ENCODE results near the gene MAST1. TPM values are rescaled to one million over a fixed set of nuclear protein-coding genes. Genes with fewer than 3 reads are reported as not detected.

Gene MAST1
- total RNA-seq, 1 experiment from 2014 or later: 11.2 TPM

DNA sequence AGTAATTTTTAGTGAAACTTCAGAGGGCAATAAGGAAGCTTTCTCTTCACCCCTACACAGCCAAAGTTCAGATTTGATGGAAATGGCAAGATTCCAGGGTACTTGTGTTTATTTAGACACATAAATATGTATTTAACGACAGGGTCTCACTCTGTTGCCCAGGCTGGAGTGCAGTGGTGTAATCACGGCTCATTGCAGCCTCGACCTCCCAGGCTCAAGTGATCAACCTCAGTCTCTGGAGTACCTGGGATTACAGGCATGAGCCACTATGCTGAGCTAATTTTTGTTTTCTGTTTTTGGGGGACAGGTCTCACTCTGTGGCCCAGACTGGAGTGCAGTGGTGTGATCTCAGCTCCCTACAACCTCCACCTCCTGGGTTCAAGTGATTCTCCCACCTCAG is 82.7 kb downstream of the MAST1 start:
- H3K9me2 ChIP-seq (replicated peaks; ENCODE audit: low read length): no peaks in the 10 kb centered on the region
- H3K79me2 ChIP-seq (ENCODE audit: low read length): no peaks in the 10 kb centered on the region
- H3K27ac ChIP-seq (ENCODE audit: low read length): no peak overlapping the region
- H3K27me3 ChIP-seq (ENCODE audit: low read length): no peaks in the 10 kb centered on the region
- no peak overlapping the region for H3K9ac ChIP-seq (ENCODE audit: low read length)
- H3F3A ChIP-seq (ENCODE audit: low read length, unreplicated experiment): no peaks in the 10 kb centered on the region
- peaks cover 3% of the 10 kb centered on the region; the same call in 1 of the 2 replicates for H3K4me1 ChIP-seq (ENCODE audit: insufficient read depth, low read length)
- H3K36me3 ChIP-seq (ENCODE audit: low read depth, low read length): peaks cover 31% of the 10 kb centered on the region
- ChIA-PET CTCF (no interaction called here), POLR2A (ENCODE audit: unreplicated experiment) (no interaction called here)
- DNase-seq (no peak), ATAC-seq (no peak)
- TF ChIP-seq EZH2phosphoT487 (IDR thresholded peaks at IDR 0.05; ENCODE audit: borderline replicate concordance, low read length) (no peak), EZH2 (IDR thresholded peaks at IDR 0.05; ENCODE audit: low read length, unreplicated experiment) (no peak)
- TF ChIP-seq, protein P1, sequence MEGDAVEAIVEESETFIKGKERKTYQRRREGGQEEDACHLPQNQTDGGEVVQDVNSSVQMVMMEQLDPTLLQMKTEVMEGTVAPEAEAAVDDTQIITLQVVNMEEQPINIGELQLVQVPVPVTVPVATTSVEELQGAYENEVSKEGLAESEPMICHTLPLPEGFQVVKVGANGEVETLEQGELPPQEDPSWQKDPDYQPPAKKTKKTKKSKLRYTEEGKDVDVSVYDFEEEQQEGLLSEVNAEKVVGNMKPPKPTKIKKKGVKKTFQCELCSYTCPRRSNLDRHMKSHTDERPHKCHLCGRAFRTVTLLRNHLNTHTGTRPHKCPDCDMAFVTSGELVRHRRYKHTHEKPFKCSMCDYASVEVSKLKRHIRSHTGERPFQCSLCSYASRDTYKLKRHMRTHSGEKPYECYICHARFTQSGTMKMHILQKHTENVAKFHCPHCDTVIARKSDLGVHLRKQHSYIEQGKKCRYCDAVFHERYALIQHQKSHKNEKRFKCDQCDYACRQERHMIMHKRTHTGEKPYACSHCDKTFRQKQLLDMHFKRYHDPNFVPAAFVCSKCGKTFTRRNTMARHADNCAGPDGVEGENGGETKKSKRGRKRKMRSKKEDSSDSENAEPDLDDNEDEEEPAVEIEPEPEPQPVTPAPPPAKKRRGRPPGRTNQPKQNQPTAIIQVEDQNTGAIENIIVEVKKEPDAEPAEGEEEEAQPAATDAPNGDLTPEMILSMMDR (conservative IDR thresholded peaks at IDR 0.05; ENCODE audit: low read depth, low read length): no peak
- H2AFZ ChIP-seq (ENCODE audit: low read length): no peak overlapping the region
- no peaks in the 10 kb centered on the region for H3K9me3 ChIP-seq (ENCODE audit: low read length)
- no TSS peak for BruUV-seq (replicated peaks)
- no peak overlapping the region for H3K4me2 ChIP-seq (ENCODE audit: low read length)
- no peaks in the 10 kb centered on the region for H4K20me1 ChIP-seq (ENCODE audit: low read length)
- no peak overlapping the region for H3K4me3 ChIP-seq (ENCODE audit: low read length)
- intact Hi-C loops (cut with micrococcal nuclease): no loop called here

DNA sequence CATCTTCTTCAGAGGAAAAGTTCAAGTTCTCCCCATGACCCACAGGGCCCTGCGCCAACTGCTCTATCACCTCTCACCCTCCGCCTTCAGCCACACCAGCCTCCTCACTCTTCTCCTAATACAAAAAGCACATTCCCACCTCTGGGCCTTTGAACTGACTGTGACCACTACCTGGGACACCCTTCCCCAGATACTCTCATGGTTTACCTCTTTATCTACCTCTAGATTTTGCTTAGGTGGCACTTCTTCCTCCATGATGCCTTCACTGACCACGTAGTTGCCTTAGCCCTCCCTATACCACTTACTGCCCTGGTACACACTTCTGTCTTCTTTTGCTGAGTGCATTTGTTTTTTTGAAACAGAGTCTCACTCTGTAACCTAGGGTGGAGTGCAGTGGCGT is 84.6 kb downstream of the MAST1 start:
- Histone ChIP-seq H3K79me2 (ENCODE audit: low read length) (no peaks in the 10 kb centered on the region), H3F3A (ENCODE audit: low read length, unreplicated experiment) (no peaks in the 10 kb centered on the region), H3K9me2 (replicated peaks; ENCODE audit: low read length) (no peaks in the 10 kb centered on the region), H3K4me2 (ENCODE audit: low read length) (no peak overlapping the region), H3K9me3 (ENCODE audit: low read length) (no peaks in the 10 kb centered on the region), H3K27ac (ENCODE audit: low read length) (no peak overlapping the region), H4K20me1 (ENCODE audit: low read length) (no peaks in the 10 kb centered on the region), H3K4me1 (ENCODE audit: insufficient read depth, low read length) (peaks cover 3% of the 10 kb centered on the region; the same call in 1 of the 2 replicates), H3K36me3 (ENCODE audit: low read depth, low read length) (peaks cover 44% of the 10 kb centered on the region), H2AFZ (ENCODE audit: low read length) (no peak overlapping the region), H3K4me3 (ENCODE audit: low read length) (no peak overlapping the region), H3K27me3 (ENCODE audit: low read length) (no peaks in the 10 kb centered on the region), H3K9ac (ENCODE audit: low read length) (no peak overlapping the region)
- CTCF ChIA-PET: no interaction called here
- ATAC-seq (no peak), DNase-seq (no peak)
- POLR2A ChIA-PET (ENCODE audit: unreplicated experiment): no interaction called here
- TF ChIP-seq EZH2phosphoT487 (IDR thresholded peaks at IDR 0.05; ENCODE audit: borderline replicate concordance, low read length) (no peak), EZH2 (IDR thresholded peaks at IDR 0.05; ENCODE audit: low read length, unreplicated experiment) (no peak)
- TF ChIP-seq, protein P1 (conservative IDR thresholded peaks at IDR 0.05; ENCODE audit: low read depth, low read length): no peak
- no TSS peak for BruUV-seq (replicated peaks)
- intact Hi-C loops (cut with micrococcal nuclease): no loop called here

Small RNAs within 50 kb of the gene (microRNA-seq; reads per million reads assigned to microRNA genes)
- gene MIR5695 (ENCODE audit: unreplicated experiment): not detected
- gene MIR6794 (ENCODE audit: unreplicated experiment): 1.3 reads per million

Other genes starting within 250 kb of the MAST1 start
- gene ZNF490, start 227.7 kb upstream of the MAST1 start, total RNA-seq (2014; rRNA removed): 6.9 and 10.7 TPM in 2 replicates
- 15.8 and 26.3 TPM in 2 replicates for gene ZNF791, start 227.6 kb upstream of the MAST1 start, total RNA-seq (2014; rRNA removed)
- 62.9 and 67.5 TPM in 2 replicates for gene MAN2B1, start 171.8 kb upstream of the MAST1 start, total RNA-seq (2014; rRNA removed)
- 39.5 and 53.5 TPM in 2 replicates for gene WDR83, start 171.7 kb upstream of the MAST1 start, total RNA-seq (2014; rRNA removed)
- 140 and 150 TPM in 2 replicates for gene DHPS, start 156.6 kb upstream of the MAST1 start, total RNA-seq (2014; rRNA removed)
- gene GNG14, start 150.5 kb upstream of the MAST1 start, total RNA-seq (2014; rRNA removed): not detected in 2 replicates
- gene FBXW9, start 141.9 kb upstream of the MAST1 start, total RNA-seq (2014; rRNA removed): 27.5 and 34.6 TPM in 2 replicates
- gene TNPO2, start 114.6 kb upstream of the MAST1 start, total RNA-seq (2014; rRNA removed): 50.6 and 73.3 TPM in 2 replicates
- 497 and 841 TPM in 2 replicates for gene TRIR, start 103.8 kb upstream of the MAST1 start, total RNA-seq (2014; rRNA removed)
- gene GET3, start 101.0 kb upstream of the MAST1 start, total RNA-seq (2014; rRNA removed): 251 and 264 TPM in 2 replicates
- gene BEST2, start 86.7 kb upstream of the MAST1 start, total RNA-seq (2014; rRNA removed): 0.07 TPM in 1 of 2 replicates, not detected in the other
- gene HOOK2, start 63.0 kb upstream of the MAST1 start, total RNA-seq (2014; rRNA removed): 95.2 and 95.7 TPM in 2 replicates
- 343 and 391 TPM in 2 replicates for gene JUNB, start 47.0 kb upstream of the MAST1 start, total RNA-seq (2014; rRNA removed)
- 729 and 746 TPM in 2 replicates for gene PRDX2, start 36.7 kb upstream of the MAST1 start, total RNA-seq (2014; rRNA removed)
- not detected in 2 replicates for gene THSD8, start 36.4 kb upstream of the MAST1 start, total RNA-seq (2014; rRNA removed)
- gene RNASEH2A, start 31.9 kb upstream of the MAST1 start, total RNA-seq (2014; rRNA removed): 118 and 120 TPM in 2 replicates
- 0.81 and 3.7 TPM in 2 replicates for gene RTBDN, start 3.9 kb upstream of the MAST1 start, total RNA-seq (2014; rRNA removed)
- gene DNASE2, start 42.9 kb downstream of the MAST1 start, total RNA-seq (2014; rRNA removed): 47.1 and 48.0 TPM in 2 replicates
- gene KLF1, start 48.7 kb downstream of the MAST1 start, total RNA-seq (2014; rRNA removed): not detected in 2 replicates
- gene GCDH, start 52.6 kb downstream of the MAST1 start, total RNA-seq (2014; rRNA removed): 37.4 and 38.6 TPM in 2 replicates
- gene SYCE2, start 80.8 kb downstream of the MAST1 start, total RNA-seq (2014; rRNA removed): 0.40 and 0.95 TPM in 2 replicates
- gene FARSA, start 95.2 kb downstream of the MAST1 start, total RNA-seq (2014; rRNA removed): 194 and 339 TPM in 2 replicates
- gene CALR, start 100.1 kb downstream of the MAST1 start, total RNA-seq (2014; rRNA removed): 2,022 and 2,043 TPM in 2 replicates
- 389 and 418 TPM in 2 replicates for gene RAD23A, start 107.3 kb downstream of the MAST1 start, total RNA-seq (2014; rRNA removed)
- 219 and 352 TPM in 2 replicates for gene GADD45GIP1, start 118.7 kb downstream of the MAST1 start, total RNA-seq (2014; rRNA removed)
- gene DAND5, start 131.1 kb downstream of the MAST1 start, total RNA-seq (2014; rRNA removed): 0.55 and 1.1 TPM in 2 replicates
- gene NFIX, start 157.0 kb downstream of the MAST1 start, total RNA-seq (2014; rRNA removed): 43.3 and 75.8 TPM in 2 replicates

All from PC-3 (cell line).